Erythroblast (primary cell): Measurements from ENCODE around the gene SNRPA.

Experiments
- GATA1 ChIP-seq: IDR thresholded peaks from 2 replicates; pipeline ENCODE4 v1.6.1; 2011; ENCODE audit warnings: low read depth, mild to moderate bottlenecking, control low read depth, low read length, moderate library complexity
- POLR2A ChIP-seq: IDR thresholded peaks from 2 replicates; pipeline ENCODE4 v1.6.1; 2011; ENCODE audit warnings: mild to moderate bottlenecking, low read length

DNA sequence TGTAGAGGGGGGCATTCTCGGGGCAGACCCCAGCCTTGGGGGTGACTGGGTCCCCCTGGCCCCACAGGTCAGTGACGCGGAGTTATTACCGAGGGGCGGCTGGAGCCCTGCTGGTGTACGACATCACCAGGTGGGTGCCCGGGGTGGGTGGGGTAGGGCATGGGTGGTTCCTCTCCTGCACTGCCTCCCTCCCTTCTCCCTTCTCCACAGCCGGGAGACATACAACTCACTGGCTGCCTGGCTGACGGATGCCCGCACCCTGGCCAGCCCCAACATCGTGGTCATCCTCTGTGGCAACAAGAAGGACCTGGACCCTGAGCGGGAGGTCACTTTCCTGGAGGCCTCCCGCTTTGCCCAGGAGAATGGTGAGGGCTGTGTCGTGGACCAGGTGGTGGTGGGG, 32.7 kb downstream of the SNRPA start:
- TF ChIP-seq POLR2A (no peak), GATA1 (no peak)
